HPDE6-E6E7 (cell line): ENCODE measurements around the gene LSP1.

Experiments used
- DNase-seq: peaks from one replicate; pipeline ENCODE4 v3.0.0; 2011; ENCODE audit warnings: missing footprints; ENCODE audit errors: extremely low spot score

Gene LSP1

DNA sequence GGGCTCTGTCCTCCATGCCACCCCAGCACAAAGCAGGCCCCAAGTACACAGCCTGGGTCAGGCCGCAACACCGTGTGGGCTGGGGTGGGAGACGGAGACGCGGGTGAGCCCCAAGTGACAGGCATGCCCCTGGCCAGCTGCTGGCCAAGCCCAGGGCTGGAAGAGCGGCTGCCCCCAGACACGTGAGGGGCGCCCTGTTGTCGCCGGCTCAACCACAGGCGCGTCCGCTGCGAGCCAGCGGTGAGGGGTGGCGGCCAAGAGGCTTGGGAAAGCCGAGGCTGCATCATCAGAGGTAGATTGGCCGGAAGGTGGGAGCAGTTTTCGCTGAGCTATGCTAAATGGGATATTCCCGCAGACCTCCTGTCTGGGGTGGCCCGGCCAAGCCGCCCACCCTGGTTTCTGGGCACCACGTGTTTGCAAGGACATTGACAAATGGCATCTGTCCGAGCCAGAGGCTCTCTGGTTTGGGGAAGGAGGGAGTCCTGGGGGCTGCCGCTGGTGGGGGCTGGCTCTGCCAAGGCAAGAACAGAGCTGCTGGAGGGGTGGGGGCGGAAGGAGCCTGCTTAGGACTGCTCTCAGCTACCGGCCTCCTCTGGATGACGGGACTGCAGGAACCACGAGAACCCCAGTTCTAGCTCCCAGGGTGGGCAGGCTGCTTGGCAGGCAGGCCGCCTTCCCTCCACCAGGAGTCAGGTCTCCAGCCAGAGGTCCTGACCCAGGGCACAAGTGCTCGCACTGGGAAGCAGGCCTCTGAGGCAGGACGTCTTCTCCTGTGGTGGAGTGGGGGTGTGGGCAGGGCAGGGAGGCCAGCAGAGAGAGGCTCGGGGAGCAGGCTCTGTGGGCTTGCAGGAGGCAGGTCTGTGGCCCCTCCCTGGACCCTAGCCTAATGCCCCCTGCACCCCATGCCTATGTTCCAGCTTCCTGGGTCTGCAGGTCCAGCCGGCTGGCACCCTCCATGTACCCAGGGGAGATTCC lies 38.3 kb downstream of the LSP1 start:
- DNase-seq = no peak

DNA sequence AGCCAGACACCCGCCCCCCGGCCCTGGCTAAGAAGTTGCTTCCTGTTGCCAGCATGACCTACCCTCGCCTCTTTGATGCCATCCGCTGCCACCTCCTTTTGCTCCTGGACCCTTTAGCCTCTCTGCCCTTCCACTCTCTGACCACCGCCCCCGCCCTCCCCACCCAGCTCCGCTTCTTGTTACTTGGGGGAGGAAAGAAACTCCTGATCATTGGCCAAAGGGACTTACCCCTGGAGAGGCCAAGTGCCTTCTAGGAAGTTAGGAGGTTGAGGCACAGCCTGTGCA lies 38.9 kb downstream of the LSP1 start, which contains the start of gene PRR33:
TSS of gene PRR33 (minus strand) at position 65 of the 285 bp plus-strand sequence. CDS start 1,311 bp downstream, outside the sequence.
- DNase-seq = no peak

DNA sequence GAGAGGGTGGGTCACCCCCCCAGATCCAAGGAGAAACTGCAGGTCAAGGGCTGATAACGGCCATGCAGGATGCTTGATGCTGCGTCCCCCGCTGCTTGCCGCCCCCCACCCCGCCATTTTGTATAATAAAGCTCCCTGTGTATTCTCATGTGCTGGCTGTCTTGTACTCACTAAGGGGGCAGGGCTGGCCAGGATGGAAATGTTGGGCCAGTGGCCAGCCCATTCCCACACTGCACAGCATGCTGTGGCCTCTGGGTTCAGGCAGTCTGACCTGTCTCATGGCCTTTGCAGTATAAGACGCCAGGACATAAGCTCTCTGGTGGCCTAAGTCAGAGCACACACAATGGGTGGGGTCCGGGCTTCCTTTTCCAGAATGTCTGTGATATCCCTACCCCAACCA lies 39.2 kb downstream of the LSP1 start:
- no peak for DNase-seq

DNA sequence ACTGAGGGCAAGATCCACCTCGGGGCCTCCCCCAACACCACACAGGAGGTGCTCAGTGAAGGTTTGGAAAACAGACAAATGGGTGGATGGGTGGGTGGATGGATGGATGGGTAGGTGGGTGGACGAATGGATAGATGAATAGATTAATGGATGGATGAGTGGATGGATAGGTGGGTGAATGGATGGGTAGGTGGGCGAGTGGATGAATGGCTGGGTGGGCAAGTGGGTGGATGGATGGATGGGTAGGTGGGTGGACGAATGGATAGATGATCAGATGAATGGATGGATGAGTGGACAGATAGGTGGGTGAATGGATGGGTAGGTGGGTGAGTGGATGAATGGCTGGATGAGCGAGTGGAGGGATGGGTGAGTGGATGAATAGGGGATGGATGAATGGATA lies 39.7 kb downstream of the LSP1 start:
- no peak for DNase-seq

DNA sequence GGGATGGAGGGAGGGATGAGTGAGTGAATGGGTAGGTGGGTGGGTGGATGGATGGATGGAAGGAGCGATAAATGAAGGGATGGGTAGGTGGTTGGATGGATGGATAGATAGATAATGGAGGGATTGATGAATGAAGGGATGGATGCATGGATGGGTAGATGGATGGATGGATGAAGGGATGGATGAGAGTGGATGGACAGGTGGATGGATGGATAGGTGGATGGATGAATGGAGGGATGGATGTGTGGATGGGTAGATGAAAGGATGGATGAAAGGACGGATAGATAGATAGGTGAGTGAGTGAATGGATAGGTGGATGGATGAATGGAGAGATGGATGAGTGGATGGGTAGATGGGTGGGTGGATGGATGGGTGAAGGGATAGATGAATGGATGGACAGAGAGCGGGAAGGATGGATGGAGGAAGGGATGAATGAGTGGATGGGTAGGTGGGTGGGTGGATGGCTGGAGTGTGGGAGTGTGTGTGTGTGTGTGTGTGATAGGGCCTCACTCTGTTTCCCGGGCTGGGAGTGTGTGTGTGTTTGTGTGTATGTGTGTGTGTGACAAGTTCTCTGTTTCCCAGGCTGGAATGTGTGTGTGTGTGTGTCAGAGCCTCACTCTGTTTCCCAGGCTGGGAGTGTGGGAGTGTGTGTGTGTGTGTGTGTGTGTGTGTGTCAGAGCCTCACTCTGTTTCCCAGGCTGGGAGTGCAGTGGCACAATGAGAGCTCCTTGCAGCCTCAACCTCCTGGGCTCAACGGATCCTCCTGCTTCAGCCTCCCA lies 40.9 kb downstream of the LSP1 start:
- DNase-seq = no peak

DNA sequence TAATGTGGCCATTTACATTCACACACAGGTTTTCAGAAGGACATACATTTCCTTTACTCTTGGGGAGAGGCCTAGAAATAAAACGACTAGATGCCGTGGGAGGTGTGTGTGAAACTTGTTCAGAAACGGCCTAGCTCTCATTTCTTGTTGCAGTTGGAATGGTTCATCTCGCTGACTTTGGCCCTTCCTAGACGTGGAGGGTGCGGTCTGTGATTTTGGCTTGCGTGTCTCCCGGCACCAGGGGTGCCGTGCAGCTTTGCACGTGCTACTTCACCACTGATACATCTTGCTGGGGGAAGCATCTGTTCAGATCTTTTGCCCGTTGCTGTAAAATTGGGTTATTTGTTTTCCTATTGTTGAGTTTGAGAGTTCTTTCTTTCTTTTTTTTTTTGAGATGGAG lies 41.9 kb downstream of the LSP1 start:
- DNase-seq = no peak

DNA sequence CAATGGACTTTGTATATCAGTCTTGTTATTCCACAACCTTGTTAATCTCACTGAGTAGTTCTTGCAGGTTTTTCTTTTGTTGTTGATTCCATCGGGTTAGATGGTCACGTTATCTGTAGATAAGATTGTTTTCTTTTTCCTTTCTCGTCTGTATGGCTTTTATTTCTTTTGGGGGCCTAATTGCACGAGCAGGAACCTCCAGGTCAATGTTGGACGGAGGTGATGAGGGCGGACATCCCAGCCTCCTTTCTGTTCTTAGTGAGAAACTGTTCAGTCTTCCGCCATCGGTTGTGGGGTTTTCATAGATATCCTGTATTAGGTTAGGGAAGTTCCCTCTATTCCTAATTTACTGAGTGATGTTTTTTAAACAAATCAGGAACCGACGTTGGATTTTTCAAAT lies 43.6 kb downstream of the LSP1 start:
- no peak for DNase-seq

DNA sequence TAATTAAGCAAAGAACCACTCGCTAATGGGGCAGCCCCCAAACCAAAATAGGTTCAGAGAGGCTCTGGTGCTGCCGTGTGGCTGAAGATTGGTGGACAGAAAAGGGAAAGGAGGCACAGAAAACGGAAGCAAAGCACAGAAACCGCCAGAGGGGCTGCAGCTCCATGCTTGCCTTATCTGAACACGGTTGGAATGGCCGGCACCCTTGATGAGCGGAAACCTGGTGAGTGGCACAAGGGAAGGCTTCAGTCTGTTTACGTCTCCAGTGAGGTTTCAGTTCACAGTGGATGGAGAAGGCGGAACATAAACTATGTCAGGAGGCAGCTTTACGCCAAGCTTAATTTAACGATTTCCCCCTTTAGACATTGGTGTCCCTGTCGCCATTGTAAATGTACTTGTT lies 44.0 kb downstream of the LSP1 start:
- no peak for DNase-seq

DNA sequence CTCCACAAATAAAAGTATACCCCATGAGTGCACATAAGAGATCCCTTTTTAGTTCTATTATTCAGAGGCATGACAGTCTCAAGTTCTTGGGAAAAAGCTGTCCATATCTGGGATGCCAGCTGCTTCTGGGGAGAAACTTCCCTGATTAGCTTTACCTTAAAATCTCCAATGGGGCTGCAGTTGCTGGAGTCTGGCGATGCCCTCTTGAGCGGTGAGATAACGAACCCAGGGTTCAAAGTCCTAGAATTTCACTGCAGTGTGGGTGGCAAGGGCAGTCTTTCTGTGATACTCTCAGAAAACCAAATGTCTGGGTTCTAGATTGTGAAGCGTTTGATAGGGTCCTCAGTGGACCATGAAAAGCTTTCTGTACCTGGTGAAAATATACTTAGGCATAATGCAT lies 46.2 kb downstream of the LSP1 start:
- no peak for DNase-seq

DNA sequence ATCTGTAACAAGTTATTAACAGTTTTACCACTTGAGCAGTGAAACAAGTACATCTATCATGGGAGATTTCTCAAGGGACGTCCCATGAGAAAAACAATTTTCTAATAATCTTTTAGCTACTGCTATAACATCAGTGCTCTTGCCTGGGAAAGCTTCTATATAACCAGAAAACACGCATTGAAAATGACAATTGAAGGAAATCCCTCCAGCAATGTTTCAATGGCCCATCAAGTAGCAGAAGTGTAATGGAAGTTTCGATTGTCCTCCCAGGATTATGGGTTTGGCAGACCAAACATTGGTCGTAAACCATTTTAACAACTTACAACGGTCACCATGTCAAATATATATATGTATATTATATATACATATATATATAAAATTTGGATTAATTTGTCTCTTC lies 46.8 kb downstream of the LSP1 start:
- no peak for DNase-seq

DNA sequence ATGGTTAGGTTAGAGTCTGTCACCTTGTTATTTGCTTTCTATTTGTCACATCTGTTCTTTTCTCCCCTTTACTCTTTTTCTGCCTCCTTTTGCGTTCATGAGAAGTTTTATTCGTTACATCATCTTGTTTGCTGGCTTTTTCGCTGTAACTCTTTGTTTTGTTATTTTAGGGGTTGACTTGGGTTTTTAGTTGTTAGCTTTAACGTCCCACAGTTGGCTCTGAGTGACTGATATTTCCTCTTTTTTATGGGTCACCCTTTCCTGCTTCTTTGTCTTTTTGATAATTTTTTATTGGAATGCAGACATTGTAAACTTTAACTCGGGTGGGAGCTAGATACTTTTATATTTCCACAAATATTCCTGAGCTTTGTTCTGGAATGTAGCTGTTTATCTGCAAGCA lies 53.3 kb downstream of the LSP1 start:
- no peak for DNase-seq

DNA sequence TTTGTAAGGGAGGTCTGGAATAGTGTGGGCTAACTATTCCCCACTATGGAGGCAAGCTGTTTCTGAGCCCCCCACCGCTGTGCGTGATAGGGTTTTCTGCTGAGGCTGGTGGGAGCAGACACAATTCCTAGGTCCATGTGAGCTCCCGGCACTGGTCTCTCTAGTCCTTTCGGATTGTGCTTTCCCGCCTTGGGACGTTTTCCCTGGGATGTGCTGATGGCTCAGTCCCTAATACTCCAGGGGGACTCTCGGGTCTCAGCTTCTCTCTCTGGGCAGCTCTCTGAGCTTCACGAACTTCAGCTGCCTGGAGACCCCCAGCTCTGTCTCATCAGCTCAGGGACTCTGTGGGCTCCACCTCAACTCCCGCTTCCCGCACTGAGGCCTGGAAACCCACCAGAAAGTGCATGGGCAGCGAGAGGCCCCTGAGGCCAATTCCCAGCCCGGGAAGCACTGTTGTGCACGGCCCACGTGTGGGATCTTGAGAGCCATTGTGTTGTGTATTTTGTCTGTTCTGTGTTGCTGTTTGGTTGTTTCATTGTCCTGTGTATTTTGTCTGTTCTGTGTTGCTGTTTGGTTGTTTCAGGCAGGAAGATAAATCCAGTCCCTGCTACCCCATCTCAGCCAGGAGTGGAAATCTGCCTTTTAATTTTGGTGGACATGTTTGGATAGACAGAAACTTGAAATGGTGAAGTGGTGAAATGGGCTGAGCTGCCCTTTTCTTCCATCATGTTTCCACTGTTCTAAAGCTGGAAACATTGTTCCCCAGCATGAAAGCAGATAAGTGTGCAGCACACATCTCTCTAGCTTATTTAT lies 53.9 kb downstream of the LSP1 start:
- no peak for DNase-seq

DNA sequence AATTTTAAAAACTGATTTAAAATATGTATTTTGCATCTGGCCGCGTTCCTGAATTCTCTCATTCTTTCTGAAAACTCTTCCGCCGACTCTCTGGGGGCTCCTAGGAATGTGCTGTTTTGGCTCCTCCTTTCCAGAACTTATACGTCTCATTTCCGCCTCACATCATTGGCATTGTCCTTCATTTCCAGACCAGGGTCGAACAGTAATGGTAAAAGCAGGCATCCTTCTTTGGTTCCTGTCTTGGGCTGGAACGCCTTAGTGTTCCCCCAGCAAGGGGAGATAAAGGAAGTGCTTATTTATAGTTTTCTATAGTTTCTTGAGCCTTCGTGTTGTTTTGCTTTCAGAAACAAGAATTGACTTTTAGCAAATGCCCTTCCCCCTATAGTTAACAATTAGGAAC lies 55.7 kb downstream of the LSP1 start:
- DNase-seq = no peak

DNA sequence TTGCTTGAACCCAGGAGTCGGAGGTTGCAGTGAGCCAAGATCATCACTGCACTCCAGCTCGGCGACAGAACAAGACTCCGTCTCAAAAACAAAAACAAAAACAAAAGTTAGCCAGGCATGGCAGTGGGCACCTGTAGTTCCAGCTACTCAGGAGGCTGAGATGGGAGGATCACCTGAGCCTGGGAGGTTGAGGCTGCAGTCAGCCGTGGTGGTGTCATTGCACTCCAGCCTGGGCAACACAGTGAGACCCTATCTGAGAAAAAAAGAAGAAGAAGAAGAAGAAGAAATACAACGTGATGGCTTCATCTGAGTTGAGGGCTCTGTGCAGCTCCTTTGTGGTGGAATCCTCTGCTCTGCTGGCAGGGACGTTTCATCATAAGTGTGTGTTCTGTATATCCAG lies 56.6 kb downstream of the LSP1 start:
- DNase-seq = no peak

DNA sequence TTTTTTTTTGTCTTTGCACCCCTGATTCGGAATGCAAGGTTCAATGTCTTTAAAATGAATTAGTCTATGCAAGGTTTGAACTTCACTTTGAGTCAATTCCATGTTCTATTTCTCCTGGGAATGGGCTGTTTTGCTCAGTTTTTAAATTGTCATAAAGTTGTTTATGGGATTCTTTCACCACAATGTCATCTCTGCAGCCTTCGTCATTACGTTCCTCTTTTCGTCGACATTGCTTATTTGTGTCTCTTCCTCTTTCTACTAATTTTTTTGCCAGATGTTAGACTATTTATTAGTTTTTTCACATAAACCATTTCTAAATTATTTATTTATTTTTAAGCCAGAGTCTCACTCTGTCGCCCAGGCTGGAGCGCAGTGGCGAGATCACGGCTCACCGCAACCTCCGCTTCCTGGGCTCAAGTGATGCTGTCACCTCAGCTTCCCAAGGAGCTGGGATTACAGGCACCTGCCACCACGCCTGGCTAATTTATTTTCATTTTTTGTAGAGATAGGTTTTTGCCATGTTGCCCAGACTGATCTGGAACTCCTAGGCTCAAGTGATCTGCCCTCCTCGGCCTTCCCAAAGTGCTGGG lies 59.5 kb downstream of the LSP1 start:
- DNase-seq = no peak

DNA sequence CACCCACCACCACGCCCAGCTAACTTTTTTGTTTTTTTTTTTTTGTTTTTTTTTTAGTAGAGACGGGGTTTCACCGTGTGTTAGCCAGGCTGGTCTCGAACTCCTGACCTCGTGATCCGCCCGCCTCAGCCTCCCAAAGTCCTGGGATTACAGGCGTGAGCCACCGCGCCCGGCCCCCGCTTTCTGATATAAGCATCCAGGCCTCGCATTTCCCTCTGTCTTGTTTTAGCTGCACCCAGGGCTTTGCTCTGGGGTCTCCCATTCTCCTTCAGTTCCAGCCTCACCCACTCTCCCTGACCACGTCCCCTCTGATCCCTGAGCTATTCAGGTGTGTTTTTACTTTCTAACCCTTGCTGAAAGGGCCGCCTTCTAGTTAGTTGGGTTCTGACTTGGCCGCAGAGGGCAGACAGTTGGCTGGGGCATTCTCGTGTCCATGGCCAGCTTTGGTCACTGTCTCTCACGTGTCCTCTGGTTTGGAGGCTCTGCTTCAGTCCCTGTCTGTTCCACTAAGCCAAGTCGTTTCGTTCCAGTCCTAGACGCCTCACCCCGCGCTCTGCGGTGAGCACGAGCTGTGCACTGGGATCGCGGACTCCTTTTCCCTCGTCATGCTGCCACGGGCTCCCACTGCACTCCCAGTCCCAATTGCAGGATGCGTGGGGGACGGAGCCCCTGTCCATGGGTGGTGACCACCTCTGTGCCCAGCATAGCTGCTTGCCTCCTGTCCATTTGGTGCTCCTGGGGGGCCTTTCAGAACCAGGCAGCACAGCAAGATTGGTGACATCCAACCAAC lies 60.6 kb downstream of the LSP1 start:
- DNase-seq = no peak

DNA sequence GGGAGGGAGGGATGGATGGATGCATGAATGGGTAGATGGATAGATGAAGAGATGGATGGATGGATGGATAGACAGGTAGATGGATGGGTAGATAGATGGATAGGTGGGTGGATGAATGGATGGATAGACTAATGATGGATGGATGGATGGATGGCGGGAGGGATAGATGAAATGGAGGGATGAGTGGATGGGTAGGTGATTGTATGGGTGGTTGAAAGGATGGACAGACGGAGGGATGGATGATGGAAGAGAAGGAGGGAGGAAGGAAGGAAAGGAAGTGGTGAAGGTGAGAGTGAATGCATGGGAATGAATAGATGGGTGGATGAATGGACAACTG lies 62.9 kb downstream of the LSP1 start:
- no peak for DNase-seq

DNA sequence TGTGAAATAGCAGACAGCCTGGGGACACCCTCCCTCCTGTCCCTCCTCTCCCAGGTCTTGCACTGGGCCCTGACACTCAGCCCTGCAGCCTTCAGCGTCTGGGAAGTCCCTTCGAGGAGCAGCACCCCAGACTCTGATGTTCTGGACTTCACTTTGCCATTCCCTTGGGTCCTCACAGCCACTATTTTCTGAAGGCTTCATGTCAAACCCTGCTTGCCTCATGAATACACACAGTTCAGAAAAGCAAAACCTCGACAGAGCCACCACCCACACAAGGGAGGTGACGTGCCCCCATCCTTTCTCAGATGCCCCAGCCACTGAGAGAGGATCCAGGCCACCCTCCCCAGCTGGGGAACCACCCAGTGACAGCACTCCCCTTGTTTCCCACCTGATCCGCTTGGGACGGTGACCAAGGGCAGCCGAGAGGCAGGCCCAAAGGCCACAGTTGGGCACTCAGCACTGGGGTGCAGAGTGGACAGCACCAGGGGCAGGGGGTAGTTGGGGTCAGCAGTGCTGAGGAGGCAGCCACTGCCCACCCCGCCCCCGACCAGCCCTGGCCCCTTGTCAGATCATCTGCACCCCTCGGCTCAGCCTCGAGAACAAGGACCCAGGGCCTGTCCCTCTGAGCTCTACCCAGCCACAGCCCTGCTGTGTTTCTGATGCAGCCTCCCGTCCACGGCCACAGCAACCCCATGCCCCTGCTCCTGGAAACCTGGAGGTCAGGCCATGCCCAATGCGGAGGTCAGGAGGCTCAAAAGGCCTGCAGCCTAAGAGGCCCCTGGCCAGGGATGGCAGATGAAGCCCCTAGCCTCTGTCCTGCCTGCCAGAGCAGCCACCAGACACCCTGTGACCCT lies 63.5 kb downstream of the LSP1 start:
- DNase-seq = no peak

DNA sequence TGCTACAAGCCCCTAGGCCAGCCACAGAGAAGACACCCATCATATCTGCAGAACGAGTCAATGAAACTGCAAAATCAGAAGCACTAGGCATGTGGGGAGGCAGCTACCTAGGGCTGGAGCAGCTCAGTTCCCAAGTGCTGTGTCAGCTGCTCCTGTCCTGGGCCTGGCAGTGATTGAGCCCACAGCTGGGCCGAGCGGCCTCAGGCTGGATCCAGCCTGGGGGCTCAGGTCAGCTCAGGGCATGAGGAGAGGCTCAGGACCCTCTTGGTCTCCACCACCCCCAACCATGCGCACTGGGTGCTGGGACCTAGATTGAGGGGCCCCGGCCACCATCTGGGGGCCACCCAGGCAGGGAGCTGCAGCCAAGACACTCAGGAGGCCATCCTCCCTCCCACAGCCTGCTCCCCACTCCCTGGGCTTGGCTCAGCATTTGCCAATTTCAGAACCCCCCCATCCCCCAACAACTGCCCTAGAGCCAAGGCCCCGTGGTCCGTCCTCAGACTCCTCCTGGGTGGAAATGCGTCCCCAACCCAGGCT lies 64.2 kb downstream of the LSP1 start:
- DNase-seq = no peak
